Activated CD4-positive, alpha-beta T cell treated with anti-CD3 and anti-CD28 coated beads, Interleukin-10, Interleukin-2, amounts not matched to agents 100 ng/mL and 50 ng/mL, durations not matched to agents 16 hours and 8 hours (primary cell): Measurements from ENCODE around the gene BMPR2.
"Not testable (repeated sequence)": the region's sequence is repeated elsewhere in the genome, so short reads cannot be mapped to it uniquely, and the experiment has no call there.

ENCODE experiments used
- DNase-seq: peaks from one replicate; pipeline ENCODE4 v3.0.0-alpha.2; 2020

BMPR2 gene

DNA sequence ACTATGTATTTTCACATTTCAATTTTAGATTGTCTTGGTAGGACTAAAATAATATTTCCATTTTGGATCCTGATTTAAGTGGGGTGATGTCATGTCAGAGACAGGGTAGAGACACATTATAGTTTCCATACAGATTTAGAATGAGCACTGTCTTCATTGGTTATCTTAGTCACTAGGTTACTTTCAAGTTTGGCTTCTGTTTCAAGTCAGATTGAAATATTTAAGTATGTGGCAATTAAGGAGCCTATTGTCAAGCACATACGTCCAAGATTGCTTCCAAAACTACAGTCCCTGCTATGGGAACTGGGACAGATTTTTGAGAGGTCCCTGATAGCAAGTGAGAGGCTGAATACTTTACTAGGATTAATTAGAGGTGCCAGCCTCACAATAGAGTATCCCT lies 169.4 kb downstream of the BMPR2 start:
- DNase-seq, result peak; percentile 14

DNA sequence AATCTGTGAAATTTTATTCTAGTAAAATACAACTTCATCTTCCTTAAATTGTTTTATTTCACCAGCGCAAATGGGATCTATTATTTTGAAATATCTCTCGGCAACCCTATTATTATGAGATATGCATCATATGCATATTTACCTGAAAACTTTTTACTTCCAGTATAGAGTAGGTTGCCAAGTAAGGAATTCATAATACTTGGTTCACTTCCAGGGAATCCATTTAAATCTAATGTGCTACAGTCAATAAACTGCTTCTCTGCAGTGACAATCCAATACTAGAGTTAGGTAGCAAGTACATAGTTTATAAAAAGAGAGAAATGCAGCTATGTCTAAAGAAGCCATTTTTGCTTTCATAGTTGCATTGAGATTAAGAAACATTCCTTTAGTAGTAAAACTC lies 169.8 kb downstream of the BMPR2 start:
- no peak for DNase-seq

DNA sequence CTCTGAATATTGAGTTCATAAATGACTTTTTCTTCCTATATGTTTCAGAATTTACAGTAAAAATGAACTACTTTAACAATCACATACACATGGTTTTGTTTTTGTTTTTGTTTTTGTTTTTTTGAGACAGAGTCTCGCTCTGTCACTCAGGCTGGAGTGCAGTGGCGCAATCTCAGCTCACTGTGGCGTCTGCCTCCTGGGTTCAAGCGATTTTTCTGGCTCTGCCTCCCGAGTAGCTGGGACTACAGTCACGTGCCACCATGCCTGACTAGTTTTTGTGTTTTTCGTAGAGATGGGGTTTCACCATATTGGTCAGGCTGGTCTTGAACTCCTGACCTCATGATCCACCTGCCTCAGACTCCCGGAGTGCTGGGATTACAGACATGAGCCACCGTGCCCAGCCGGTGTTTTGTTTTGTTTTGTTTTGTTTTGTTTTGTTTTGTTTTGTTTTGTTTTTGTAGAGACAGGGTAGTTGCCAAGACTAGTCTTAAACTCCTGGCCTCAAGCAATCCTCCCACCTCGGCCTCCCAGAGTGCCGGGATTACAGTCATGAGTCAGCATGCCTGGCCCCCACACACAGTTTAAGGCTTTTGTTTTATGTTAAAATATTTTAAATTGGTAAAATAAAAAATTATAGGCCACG lies 170.5 kb downstream of the BMPR2 start:
- not testable (repeated sequence) for DNase-seq

DNA sequence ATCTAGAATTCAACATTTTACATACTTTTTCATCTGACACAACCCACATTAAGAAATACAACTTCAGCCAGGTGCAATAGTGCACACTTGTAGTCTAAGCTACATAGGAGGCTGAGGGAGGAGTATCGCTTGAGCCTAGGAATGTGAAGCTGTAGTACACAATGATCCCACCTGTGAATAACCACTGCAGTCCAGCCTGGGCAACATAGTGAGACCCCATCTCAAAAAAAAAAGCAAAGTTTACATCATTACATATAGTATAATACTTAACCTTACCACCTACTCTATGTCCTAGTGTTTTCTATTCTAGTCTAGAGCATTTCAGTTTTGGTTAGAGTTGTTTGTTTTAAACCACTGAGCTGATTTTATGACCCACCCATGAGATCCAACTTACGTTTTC lies 172.1 kb downstream of the BMPR2 start:
- DNase-seq, result no peak

DNA sequence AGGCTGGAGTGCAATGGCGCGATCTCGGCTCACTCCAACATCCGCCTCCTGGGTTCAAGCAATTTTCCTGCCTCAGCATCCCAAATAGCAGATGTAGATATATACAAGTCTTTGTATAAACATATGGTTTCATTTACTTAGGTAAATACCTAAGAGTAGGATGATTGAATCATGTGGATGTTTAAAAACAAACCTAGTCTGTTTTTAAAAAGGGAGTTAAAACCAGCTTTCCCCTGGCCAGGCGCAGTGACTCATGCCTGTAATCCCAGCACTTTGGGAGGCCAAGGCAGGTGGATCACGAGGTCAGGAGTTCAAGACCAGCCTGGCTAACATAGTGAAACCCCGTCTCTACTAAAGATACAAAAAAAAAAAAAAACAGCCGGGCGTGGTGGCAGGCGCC lies 174.9 kb downstream of the BMPR2 start:
- DNase-seq, result not testable (repeated sequence)

DNA sequence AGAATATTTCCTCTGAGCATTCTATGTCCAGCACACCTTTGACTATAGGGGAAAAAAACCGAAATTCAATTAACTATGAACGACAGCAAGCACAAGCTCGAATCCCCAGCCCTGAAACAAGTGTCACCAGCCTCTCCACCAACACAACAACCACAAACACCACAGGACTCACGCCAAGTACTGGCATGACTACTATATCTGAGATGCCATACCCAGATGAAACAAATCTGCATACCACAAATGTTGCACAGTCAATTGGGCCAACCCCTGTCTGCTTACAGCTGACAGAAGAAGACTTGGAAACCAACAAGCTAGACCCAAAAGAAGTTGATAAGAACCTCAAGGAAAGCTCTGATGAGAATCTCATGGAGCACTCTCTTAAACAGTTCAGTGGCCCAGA lies 179.2 kb downstream of the BMPR2 start:
- DNase-seq, result peak; percentile 76

DNA sequence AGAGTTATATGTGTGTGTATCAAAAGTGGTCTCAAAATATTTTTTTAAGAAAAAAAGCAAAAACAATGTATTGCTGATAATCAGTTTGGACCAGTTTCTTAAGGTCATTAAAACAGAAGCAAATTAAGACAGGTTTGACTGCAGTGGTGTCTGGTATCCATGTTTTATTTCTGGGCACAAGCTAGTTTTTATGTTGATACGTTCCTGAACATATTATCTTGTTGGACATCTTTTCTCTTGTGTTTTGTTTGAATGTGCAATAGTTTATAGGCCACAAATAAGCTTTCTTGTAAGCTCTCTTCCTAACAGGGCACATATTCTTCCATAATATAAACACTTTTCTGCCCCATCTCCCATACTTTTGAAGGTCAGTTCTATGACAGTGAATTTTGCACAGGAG lies 184.1 kb downstream of the BMPR2 start:
- no peak for DNase-seq

DNA sequence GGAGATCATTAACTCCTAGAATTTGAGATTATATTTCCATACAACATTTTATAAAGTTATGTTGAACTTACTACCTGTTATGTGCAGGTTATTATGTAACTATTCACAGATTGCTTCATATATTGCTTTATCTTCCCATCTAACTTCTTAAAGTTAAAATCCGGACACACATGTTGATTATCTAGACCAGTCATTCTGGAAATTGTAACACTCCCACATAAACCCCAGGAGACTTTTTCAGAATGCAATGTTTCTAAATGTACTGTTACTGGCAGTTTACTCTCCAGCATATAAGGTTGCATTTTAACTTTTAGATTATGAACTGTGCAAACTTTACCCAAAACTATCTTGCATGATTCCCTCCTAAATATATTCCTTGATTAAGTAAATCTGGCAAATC lies 188.1 kb downstream of the BMPR2 start:
- DNase-seq, result no peak

DNA sequence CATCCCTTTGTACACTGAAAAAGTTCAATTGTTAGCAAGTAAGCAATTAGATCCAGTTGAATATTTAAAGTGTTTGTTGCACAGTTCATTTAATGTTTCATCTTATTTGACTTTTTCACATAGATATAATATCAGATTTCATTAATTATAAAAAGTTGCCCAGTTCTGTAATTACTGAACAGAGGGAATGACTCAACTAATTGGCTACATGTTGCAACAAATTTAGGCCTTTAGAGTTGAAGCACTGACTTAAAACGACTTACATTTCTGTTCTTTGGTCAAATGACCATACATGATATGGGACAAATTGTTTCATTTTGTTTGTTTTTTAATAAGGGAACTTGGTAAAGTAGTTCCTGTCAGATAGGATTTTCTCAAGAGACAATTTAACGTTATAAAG lies 190.2 kb downstream of the BMPR2 start:
- no peak for DNase-seq

DNA sequence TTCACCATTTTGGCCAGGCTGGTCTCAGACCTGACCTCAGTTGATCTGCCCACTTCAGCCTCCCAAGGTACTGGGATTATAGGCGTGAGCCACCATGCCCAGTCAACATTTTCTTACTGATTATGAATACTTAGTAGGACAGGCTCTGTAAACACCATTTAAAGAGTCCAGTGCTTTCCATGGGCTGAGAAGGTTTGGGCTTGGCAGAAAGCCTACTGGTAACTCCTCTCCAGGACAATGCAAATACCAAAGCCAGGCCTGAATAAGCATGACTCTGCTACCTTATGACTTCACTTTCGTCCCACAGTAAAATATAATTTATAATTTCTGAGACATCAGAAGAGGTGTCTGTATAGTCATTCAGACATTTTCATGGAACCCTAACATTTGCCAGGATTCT lies 198.4 kb downstream of the BMPR2 start:
- no peak for DNase-seq

DNA sequence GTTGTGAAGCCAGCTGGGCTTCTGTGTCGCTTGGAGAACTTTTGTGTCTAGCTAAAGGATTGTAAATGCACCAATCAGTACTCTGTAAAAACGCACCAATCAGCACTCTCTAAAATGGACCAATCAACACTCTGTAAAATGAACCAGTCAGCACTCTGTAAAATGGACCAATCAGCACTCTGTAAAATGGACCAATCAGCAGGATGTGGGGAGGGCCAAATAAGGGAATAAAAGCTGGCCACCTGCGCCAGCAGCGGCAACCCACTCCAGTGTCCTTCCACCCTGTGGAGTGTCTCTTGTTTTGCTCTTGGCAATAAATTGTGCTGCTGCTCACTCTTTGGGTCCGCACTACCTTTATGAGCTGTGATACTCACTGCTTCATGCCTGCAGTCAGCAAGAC lies 199.1 kb downstream of the BMPR2 start:
- DNase-seq, result not testable (repeated sequence)

DNA sequence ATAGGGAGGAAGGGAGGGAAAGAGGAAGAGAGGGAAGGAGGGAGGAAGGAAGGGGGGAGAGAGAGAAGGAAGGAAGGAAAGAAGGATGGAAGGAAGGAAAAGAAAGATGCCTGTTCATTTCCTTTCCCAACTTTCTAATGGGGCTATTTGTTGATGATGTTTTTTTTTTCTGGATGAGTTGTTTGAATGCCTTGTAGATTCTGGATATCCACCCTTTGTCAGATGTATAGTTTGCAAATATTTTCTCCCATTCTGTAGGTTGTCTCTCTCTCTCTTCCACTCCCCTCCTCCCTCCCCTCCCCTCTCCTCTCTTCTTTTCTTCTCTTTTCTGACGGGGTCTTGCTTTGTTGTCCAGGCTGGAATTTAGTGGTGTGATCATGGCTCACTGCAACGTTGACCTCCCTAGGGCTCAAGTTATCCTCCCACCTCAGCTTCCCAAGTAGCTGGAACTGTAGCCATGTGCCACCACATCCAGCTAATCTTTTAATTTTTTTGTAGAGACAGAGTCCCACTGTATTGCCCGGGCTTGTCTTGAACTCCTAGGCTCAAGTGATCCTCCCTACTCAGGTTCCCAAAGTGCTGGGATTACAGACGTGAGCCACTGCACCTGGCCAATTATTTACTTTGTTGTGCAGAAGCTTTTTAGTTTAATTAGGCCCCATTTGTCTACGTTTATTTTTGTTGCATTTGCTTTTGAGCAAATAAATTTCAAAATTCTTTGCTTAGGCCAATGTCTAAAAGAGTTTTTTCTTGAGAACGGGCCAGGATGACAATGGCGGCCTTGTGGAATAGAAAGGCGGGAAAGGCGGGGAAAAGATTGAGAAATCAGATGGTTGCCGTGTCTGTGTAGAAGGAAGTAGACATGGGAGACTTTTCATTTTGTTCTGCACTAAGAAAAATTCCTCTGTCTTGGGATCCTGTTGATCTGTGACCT lies 201.4 kb downstream of the BMPR2 start:
- DNase-seq, result no peak

DNA sequence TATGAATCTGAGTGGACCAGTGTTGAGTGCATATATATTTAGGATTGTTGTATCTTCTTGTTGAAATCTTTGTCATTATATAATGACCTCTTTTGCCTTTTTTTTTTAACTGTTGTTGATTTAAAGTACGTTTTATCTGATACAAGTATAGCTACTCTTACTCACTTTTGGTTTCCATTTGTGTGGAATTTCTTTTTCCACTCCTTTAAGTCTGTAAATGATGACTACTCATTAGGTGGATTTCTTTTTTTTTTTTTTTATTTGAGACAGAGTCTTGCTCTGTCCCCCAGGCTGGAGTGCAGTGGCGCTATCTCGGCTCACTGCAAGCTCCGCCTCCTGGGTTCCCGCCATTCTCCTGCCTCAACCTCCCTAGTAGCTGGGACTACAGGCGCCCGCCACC lies 206.7 kb downstream of the BMPR2 start:
- DNase-seq, result not testable (repeated sequence)

DNA sequence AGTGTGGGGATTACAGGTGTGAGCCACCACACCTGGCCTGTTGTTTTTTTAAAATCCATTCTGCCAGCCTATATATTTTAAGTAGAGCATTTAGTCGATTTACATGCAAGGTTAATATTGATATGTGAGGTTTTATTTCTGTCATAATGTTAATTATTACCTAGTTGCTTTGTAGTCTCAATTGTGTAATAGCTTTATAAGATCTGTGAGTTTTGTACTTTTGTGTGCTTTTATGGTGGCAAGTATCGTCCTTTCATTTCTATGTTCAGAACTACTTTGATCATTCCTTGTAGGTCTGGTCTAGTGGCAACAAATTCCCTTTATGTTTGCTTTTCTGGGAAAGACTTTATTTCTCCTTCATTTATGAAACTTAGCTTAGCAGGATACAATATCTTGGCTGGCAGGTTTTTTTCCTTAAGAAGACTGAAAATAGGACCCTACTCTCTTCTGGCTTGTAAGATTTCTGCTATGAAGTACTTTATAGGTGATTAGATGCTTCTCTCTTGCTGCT lies 207.6 kb downstream of the BMPR2 start:
- DNase-seq, result no peak

DNA sequence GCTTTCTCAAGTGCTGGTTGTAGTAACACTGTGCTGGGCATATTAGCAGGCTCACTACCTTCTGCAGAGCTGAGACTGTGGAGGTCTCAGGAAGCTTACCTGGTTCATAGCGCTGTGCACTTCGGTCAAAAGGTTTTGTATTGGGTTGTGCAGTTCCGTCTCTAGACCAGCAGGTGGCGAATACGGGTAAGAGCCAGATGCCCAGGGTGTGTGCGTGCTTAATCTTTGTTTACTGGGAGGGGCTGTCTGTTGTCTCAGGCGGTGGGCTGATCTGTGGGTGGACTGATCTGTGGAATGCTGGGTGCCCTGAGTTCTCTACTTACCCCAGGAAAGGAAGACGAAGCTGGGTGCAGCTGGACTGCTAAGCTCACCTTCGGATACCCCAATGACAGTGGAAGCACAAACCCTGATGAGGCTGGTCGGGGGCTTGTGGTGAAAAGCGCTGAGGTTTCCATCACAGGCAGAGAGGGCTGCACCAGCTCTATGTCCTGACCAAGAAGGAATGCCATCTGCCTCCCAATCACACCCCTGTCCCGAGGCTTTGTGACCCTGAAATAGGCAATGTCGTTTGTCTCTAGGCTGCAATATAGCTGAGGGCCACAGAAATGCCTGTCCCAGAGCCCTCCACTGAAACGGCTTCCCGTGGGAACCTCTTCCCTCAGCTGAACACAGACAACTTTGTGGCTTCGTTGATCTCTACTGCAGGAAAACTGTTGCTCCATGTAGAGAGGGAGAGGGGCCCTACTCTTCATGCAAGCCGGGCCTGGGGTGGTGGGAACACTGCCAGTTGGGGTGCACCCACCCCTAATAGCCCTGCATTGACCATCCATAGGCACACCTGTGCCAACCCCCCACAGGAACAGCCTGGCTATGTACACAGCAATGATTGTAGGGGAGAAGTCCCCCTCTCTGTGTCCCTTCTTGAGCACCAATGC lies 212.8 kb downstream of the BMPR2 start:
- DNase-seq, result peak; percentile 80

DNA sequence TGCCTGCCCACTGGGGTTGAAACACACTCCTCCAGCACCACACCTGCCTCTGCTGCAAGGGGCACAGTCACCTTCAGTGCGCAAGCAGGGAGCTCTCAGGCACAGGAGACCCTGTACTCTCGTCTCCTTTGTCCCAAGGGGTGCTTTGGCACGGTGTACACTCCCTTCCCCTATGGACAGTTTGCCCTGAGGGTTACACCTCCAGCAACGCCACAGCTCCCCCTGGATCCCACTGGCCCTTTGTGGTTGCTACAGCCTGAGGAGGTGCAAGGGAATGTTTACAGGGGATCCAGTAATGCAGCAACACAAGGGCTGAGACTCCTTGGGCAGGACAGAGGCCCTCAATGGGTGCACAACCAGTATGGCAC lies 213.4 kb downstream of the BMPR2 start:
- DNase-seq, result no peak

DNA sequence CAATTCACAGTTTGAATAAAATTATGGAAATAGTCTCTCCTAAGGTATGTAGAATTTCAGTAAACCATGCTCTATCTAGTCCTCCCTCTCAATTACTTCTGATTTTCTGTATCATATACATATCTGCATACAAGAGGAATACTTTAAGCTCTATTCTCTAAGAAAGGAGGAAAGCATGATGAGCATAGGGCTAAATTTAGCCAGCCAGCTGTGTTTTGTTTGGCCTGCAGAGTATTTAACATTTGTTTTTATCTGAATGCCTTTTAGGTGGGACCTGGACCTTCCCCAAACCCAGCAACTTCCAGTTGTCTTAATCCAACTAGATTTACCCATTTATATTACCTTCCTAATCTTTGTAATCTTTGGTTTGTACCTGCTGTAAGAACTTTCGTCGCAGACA lies 216.4 kb downstream of the BMPR2 start:
- DNase-seq, result no peak

DNA sequence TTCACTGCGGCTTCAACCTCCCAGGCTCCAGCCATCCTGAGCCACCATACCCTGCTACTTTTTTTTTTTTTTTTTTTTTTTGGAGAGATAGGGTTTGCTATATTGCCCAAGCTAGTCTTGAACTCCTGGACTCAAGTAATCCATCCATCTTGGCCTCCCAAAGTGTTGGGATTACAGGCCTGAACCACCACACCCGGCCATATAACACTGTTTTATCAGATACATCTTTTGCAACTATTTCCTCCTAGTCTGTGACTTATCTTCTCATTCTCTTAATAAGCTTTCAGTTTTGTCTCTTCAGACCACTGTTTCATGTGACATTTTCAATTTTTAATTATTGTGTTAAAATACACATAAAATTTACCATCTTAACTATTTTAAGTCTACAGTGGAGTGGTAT lies 223.0 kb downstream of the BMPR2 start:
- no peak for DNase-seq

DNA sequence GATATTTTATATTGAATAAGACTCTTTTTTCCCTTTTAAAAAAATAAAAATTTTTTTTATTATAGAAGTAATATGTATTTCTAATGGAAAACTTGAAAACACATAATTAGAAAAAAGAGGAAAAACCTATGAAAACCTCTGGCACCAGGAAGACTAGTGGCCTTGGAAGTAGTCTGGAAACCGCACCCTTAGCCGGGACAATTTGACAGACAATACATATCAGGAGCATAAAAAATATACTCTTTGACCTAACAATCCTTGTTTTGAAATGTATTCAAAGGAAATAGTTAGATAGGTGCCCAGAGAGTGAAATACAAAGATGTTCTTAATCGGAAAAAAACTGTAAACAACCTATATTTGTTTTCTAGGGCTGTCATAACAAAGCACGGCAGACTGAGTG lies 223.8 kb downstream of the BMPR2 start:
- no peak for DNase-seq

DNA sequence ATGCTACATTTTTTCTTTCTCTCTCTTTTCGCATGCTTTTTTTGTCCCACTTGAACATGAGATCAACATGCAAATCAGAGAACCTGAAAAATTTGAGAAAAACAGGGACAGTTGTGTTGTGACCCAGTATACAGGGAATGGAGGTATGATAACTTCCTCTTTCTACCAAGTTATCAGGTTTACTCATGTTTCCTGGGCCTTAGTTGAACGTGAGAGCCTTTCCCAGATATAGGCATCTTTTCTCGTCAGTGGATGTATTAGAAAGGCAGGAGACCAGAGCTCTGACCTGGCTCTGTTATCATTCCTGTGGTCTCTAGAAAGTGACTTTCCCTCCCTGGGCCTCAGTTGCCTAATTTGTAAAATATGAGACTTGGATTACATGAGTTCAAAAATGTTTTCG lies 228.6 kb downstream of the BMPR2 start:
- no peak for DNase-seq

DNA sequence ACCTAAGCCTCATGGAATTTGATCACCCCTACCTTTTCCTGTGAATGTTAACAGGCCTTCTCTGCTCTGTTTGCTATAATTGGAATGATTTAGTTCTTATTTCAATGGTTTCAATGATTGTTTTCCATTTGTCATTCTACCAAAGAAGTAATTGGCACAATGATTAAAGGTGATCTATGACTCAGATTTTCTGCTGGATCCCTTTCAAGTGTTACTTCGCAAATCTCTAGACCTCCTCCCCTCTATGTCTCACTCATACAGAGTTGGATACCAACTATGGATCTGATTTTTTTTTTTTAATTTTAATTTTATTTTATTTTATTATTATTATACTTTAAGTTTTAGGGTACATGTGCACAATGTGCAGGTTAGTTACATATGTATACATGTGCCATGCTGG lies 229.0 kb downstream of the BMPR2 start:
- no peak for DNase-seq

DNA sequence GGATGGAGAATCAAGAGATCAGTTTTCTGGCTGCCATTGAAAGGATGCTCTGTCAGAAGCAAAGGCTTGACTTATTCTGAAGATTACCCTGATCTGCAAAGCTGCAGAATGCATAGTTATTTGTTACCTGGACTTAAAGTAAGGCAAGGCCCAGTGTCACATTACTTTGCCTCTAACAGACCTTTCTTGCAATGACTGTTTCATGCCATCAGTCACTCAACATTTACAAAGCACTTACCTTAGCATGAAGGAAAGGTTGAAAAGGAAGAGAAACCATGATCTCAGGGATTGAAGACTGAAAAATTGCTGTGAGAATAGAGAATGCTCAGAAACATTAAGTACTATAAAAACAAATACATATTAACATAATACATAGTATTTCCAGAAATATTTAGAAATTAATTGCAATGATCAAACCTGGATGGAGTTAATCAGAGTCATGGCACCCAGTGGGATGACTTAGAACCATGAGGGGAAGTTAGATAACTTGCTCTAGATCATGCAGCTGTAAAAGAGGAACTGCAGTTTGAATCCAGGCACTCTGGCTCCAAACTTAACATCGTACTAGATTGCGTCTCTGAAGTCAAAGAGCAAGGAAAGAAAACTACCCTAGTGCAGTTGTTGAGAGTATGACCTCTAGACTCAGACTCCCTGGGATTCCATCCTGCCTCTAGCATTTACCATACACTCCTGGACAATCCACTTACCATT lies 232.2 kb downstream of the BMPR2 start:
- DNase-seq, result no peak
